Astrocyte of the cerebellum (primary cell): Measurements from ENCODE around the gene OR5B2.

Experiments
- DNase-seq: peaks from one replicate; pipeline ENCODE4 v3.0.0-alpha.2; 2011; ENCODE audit warnings: low read depth
- H3K4me3 ChIP-seq: 2 replicates; pipeline ENCODE4 v1.5.1; 2011; ENCODE audit warnings: mild to moderate bottlenecking, low read depth, low read length, moderate library complexity
- CTCF ChIP-seq: IDR thresholded peaks from 2 replicates; pipeline ENCODE4 v1.5.1; 2012; ENCODE audit warnings: low read length, low read depth, moderate library complexity, mild to moderate bottlenecking; ENCODE audit errors: missing control alignments
- in situ Hi-C: cut with HindIII; loops from 2 replicates; pipeline ENCODE4 v1.10.0; 2017; ENCODE audit warnings: low sequenced_read_pairs

The OR5B2 gene

GRCh38 chr11:58395581-58395980 lies 32.3 kb downstream of the OR5B2 start:
- TF ChIP-seq CTCF: no peak
- in situ Hi-C loops: no loop called here
- no peak overlapping the region for H3K4me3 ChIP-seq
- no peak for DNase-seq

DNA sequence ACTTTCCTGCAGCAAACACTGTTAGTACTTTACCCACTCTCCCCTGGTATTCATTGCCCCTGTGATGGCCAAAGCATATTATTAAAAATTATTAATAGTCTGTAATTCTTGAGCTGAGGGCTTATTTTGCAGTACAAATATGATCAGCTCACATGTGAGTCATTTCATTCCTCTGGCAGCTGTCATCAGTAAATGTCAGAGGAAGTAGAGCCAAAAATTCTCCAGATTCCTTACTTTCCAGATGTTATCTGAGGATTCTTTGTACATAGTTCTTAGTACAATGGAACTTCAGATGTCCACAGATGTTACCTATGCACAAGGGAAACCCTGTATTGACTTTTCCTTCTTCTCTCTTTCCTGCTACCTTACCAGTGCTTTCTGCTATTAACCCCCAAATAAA lies 33.7 kb downstream of the OR5B2 start:
- DNase-seq: no peak
- in situ Hi-C loops: no loop called here
- H3K4me3 ChIP-seq: no peak overlapping the region
- TF ChIP-seq CTCF: no peak

DNA sequence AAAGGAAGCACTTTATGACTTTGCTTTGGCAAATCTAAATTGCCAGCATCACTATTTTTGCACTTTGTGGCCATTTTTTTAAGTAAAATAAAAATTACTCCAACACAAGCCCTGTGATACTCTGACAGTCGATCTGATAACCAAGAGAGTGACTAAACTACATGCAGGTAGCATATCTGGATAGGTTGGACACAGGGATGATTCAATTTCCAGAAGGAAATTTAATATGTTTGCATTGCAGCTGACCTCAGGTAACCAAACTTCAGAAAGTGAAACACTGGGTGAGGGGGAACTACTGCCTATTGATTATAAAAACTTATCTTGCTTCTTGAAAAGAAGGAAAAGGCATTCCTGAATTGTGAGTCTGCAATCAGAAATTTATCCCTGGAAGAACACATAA lies 35.2 kb downstream of the OR5B2 start:
- no peak for TF ChIP-seq CTCF
- DNase-seq: no peak
- H3K4me3 ChIP-seq: no peak overlapping the region
- in situ Hi-C loops: no loop called here

DNA sequence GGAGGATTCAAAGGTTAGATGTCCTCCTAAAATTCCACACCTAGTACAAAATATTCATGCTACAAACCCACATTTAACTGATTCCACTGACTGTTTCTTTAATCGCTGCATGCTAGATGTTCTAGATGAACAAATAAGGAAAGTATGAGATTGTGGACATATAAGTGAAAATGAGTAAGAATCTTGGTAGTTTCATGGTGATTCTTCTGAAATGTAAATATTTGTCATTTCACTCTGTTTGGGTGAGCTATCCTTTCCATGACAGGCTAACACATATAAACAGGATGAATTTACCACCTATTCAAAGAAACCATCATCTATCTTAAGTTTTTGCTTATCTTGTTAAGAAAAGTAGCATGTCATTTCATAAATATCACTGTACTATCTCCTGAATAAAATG lies 36.0 kb downstream of the OR5B2 start:
- no peak for DNase-seq
- no peak for TF ChIP-seq CTCF
- H3K4me3 ChIP-seq: no peak overlapping the region
- in situ Hi-C loops: no loop called here

DNA sequence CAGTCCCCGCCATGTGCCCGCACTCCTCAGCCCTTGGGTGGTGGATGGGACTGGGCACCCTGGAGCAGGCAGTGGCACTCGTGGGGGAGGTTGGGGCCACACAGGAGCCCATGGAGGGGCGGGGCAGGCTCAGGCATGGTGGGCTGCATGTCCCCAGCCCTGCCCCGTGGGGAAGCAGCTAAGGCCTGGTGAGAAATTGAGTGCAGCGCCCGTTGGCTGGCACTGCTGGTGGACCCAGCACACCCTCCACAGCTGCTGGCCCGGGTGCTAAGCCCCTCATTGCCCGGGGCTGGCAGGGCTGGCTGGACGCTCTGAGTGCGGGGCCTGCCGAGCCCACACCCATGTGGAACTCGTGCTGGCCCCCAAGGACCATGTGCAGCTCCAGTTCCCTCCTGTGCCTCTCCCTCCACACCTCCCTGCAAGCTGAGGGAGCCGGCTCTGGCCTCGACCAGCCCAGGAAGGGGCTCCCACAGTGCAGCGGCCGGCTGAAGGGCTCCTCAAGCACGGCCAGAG lies 37.3 kb downstream of the OR5B2 start:
- no peak overlapping the region for H3K4me3 ChIP-seq
- in situ Hi-C loops: no loop called here
- no peak for DNase-seq
- no peak for TF ChIP-seq CTCF
